ENCODE measurements around the gene ANO7. TPM values are rescaled to one million over a fixed set of nuclear protein-coding genes. Genes with fewer than 3 reads are reported as not detected.

ANO7 gene
- total RNA-seq, 1 experiment from 2014 or later = 0.84 TPM

GRCh38 chr2:241183221-241183620 lies 5.3 kb upstream of the ANO7 start:
- Histone ChIP-seq H3K9me3 (ENCODE audit: control insufficient read depth in 1 of 2, insufficient read depth in 1 of 2, low read depth in 1 of 2, low read length in 2 of 2) (no peaks in the 10 kb centered on the region), H3K36me3 (ENCODE audit: control insufficient read depth in 1 of 2, insufficient read depth in 2 of 2, low read length in 2 of 2) (no peaks in the 10 kb centered on the region), H3K4me1 (ENCODE audit: control insufficient read depth in 1 of 2, insufficient read depth in 2 of 2, low read length in 2 of 2) (no peaks in the 10 kb centered on the region), H4K20me1 (ENCODE audit: insufficient read depth) (no peaks in the 10 kb centered on the region), H3K79me2 (ENCODE audit: insufficient read depth, low read length) (no peaks in the 10 kb centered on the region), H3K4me3 (replicated peaks in 1 of 2; ENCODE audit: low read depth in 1 of 2, low read length in 2 of 2) (no peak overlapping the region), H3K27me3 (ENCODE audit: insufficient read depth, low read length) (no peaks in the 10 kb centered on the region), H3K9ac (ENCODE audit: low read length) (no peak overlapping the region), H3K27ac (ENCODE audit: low read depth, low read length) (no peak overlapping the region), H2AFZ (ENCODE audit: low read depth, low read length, poor library complexity, severe bottlenecking) (no peak overlapping the region), H3K4me2 (ENCODE audit: low read length) (no peak overlapping the region), H3K9me2 (ENCODE audit: insufficient read depth) (no peaks in the 10 kb centered on the region)
- ChIA-PET CTCF (no interaction called here), RAD21 (ENCODE audit: low non-redundant PET in 1 of 2, low total read pairs in 2 of 2, uncharacterized antibody in 2 of 2, unreplicated experiment in 2 of 2) (no interaction called here), POLR2A (no interaction called here)
- intact Hi-C loops (cut with micrococcal nuclease) = no loop called here
- DNase-seq (ENCODE audit: low read depth, low spot score) = no peak
- no peak for ATAC-seq
- TF ChIP-seq SIN3A (IDR thresholded peaks at IDR 0.05; ENCODE audit: low read depth) (no peak), CBX3 (IDR thresholded peaks at IDR 0.05; ENCODE audit: low read depth) (no peak), YY1 (IDR thresholded peaks at IDR 0.05; ENCODE audit: extremely low read depth, insufficient replicate concordance, low read depth, low read length) (no peak), ELF1 (IDR thresholded peaks at IDR 0.05; ENCODE audit: borderline replicate concordance, low read depth) (no peak), FOSL1 (IDR thresholded peaks at IDR 0.05; ENCODE audit: low read depth) (no peak), EGR1 (IDR thresholded peaks at IDR 0.05; ENCODE audit: low read depth) (no peak), TCF7L2 (IDR thresholded peaks at IDR 0.05; ENCODE audit: borderline replicate concordance, extremely low read depth, insufficient read depth, insufficient read length) (no peak), SRF (IDR thresholded peaks at IDR 0.05; ENCODE audit: low read depth) (no peak), RAD21 (IDR thresholded peaks at IDR 0.05; ENCODE audit: low read depth) (no peak), ZBTB33 (IDR thresholded peaks at IDR 0.05; ENCODE audit: extremely low read depth, insufficient replicate concordance, low read length) (no peak), EZH2phosphoT487 (IDR thresholded peaks at IDR 0.05; ENCODE audit: borderline replicate concordance) (no peak), POLR2AphosphoS5 (IDR thresholded peaks at IDR 0.05; ENCODE audit: low read depth, low read length) (no peak), ZNF274 (IDR thresholded peaks at IDR 0.05; ENCODE audit: low read depth, low read length) (no peak), SP1 (IDR thresholded peaks at IDR 0.05; ENCODE audit: low read depth) (no peak)
- BruUV-seq (replicated peaks) = no TSS peak
